ENCODE data around the gene MRPS7.

MRPS7 gene

GRCh38 chr17:75228847-75229246, 32.8 kb upstream of the MRPS7 start:
- H3K4me3 ChIP-seq (ENCODE audit: low read depth, low read length) = no peak overlapping the region
- TF ChIP-seq CTCF (IDR thresholded peaks at IDR 0.05; ENCODE audit: control insufficient read depth, extremely low read depth, insufficient read depth) = no peak
- DNase-seq (ENCODE audit: low read depth) = no peak

GRCh38 chr17:75231071-75231470, 30.6 kb upstream of the MRPS7 start:
- no peak for TF ChIP-seq CTCF (IDR thresholded peaks at IDR 0.05; ENCODE audit: control insufficient read depth, extremely low read depth, insufficient read depth)
- no peak for DNase-seq (ENCODE audit: low read depth)
- no peak overlapping the region for H3K4me3 ChIP-seq (ENCODE audit: low read depth, low read length)

- H3K4me3 ChIP-seq (ENCODE audit: low read depth, low read length) = no peak overlapping the region
- no peak for TF ChIP-seq CTCF (IDR thresholded peaks at IDR 0.05; ENCODE audit: control insufficient read depth, extremely low read depth, insufficient read depth)
- no peak for DNase-seq (ENCODE audit: low read depth)
Measured at GRCh38 chr17:75231741-75232464, 29.8 kb upstream of the MRPS7 start.

GRCh38 chr17:75232786-75233185, 28.9 kb upstream of the MRPS7 start:
- DNase-seq (ENCODE audit: low read depth) = no peak
- no peak overlapping the region for H3K4me3 ChIP-seq (ENCODE audit: low read depth, low read length)
- TF ChIP-seq CTCF (IDR thresholded peaks at IDR 0.05; ENCODE audit: control insufficient read depth, extremely low read depth, insufficient read depth) = no peak

- no peak for DNase-seq (ENCODE audit: low read depth)
Measured at GRCh38 chr17:75237100-75238014, 24.3 kb upstream of the MRPS7 start.

GRCh38 chr17:75238020-75238580, 23.6 kb upstream of the MRPS7 start:
- no peak for DNase-seq (ENCODE audit: low read depth)
- TF ChIP-seq CTCF (IDR thresholded peaks at IDR 0.05; ENCODE audit: control insufficient read depth, extremely low read depth, insufficient read depth) = no peak
- H3K4me3 ChIP-seq (ENCODE audit: low read depth, low read length) = no peak overlapping the region

More at GRCh38 chr17:75237100-75238014, 24.3 kb upstream of the MRPS7 start:
- no peak for TF ChIP-seq CTCF (IDR thresholded peaks at IDR 0.05; ENCODE audit: control insufficient read depth, extremely low read depth, insufficient read depth)
- no peak overlapping the region for H3K4me3 ChIP-seq (ENCODE audit: low read depth, low read length)

Measured in LNCaP clone FGC (cell line).